Right kidney (tissue), 1 donor: ENCODE data around the gene HSD11B2.

Experiments used
- DNase-seq: peaks from one replicate; pipeline ENCODE4 v3.0.0-alpha.2; 2016

The HSD11B2 gene

DNA sequence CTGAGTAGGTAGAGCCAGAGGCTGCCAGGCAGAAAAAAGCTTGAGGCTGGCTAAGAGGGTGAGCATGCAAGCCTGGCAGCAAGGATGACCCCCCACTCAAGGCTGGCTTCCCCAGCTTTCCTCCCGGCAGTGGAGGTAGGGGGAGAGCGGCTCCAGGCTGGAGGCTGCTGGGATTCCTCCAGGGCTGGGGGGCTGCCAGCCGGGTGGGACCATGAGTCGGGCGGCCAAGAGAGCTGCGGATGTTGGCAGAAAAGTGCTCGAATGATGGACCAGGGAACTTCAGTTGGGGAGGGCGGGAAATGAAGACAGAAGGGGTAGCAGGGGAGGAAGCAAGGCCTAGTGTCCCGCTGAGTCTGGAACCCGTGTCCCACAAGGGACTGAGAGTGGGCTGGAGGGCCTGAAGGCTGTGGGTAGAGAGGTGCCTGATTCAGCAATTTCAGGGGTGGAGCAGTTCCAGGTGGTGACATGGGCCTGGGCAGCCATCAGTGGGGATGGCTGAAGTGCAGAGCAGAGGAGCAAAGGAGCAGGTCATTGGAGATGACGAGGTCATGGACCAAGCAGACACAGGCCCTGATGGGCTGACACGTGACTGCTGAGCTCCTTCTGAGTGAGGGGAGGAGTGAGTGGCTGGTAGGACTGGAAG lies 20.3 kb downstream of the HSD11B2 start:
- no peak for DNase-seq

DNA sequence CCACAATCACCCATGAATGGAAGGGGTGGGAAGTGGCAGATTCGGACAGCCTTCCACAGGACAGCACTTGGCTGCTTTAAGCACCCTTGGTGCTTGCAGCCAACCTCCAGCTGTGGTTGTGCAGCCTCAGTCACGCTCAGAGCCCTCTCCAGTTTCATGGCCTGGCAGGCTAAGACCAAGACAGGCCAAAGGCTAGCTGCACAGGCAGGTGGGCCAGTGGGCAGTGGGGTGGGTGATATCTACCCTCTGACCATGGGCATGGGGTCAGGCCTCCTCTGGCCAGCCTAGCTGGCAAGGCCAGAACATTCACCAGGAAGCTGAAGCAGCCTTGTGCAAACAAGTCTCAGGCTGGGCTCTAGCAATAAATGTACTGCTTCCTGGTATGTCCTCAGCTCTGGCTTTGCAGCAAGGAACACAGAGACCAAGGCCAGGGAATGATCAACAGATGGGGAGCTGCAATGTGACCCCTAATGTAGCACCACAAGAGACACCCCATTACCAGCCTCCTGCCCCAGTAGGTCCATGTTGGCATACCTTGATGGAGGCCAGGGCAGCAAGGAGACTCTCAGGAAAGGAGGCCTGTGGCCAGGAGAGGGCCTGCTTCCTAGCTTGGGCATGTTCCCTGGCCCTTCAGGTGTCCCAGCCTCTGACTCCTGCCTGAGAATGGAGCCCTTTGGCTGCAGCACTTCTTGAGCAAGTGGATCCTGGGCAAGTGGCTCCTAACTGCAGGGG lies 20.9 kb downstream of the HSD11B2 start:
- no peak for DNase-seq

GRCh38 chr16:67454104-67454503 lies 23.2 kb downstream of the HSD11B2 start:
- no peak for DNase-seq

- DNase-seq = no peak
Observed at GRCh38 chr16:67454852-67455251, 23.9 kb downstream of the HSD11B2 start.

- DNase-seq = no peak
Observed at GRCh38 chr16:67456391-67457081, 25.6 kb downstream of the HSD11B2 start.

DNA sequence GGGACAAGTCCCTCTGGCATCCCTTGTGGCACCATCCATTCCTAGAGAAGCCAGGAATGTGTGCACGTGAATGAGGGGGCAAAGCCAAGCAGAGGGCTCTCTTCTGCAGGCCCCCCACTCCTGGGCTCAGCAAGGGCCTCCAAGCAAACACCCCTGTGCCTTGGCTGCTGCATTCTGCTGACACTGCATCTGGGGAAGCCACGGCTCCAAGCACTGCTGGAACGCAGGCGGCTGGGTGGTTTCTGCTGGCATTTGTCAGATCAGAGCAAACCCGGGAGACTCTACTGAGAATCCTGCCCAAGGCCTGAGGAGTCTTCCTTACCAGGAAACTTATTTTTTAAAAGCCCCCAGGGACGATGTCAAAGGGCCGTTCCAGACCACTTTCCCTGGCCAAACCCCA lies 26.7 kb downstream of the HSD11B2 start:
- no peak for DNase-seq

DNA sequence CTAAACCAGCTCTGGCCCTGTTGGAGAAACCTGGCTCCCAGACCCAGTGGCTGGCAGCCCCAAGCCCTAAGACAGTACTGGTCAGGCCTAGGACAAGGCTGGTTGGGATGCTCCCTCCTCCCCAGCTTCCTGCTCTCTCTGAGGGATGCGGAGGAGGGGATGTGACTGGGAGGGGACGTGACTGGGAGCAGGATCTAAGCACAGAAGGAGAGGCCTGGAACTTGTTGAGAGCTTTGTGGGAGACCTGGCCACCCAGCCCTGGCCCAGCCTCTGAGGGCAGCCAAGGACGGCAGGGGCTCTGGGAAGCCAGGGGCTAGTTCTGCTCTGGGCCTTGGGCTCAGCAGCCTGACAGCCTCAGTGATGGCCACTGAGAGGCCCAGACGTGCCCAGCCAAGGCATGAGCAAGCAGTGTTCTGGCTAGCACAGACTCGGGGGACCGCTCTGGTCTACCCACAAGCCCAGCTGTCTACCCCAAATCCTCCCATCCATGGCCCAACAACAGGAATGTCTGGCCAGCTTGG lies 27.3 kb downstream of the HSD11B2 start:
- no peak for DNase-seq

GRCh38 chr16:67459066-67459860 lies 28.3 kb downstream of the HSD11B2 start:
- DNase-seq = no peak

DNA sequence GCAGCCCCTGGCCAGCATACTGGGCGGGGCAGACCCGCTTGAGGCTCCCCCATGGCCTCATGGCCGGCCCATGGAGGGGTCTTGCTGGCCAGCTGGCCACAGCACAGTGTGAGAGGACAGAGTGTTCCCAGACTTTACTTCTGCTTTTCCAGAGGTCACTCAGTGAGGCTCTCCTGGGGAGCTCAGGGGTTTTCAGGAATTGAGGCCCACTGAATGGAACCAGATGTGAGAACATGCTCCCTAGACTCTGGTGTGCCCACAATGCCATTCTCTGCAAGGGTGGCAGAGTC lies 28.9 kb downstream of the HSD11B2 start:
- no peak for DNase-seq

DNA sequence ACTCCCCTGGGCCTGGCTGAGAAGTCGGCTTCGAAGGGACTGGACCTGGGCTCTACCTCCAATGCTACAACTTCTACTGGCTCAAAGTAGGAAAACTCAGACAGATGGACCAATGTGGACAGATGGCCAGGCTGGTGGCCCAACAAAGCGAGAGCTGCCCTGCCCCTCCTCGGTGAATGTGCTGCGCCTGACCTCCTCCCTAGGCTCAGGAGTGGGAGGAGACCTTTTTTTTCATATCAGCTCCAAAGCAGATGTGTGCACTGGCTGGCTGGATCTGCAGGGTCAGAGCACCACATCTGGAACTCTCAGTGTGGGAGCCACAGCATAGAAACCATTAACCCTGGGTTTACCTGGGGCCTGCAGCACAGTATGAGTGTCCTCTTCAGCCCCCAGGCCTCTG lies 29.2 kb downstream of the HSD11B2 start:
- DNase-seq = no peak

DNA sequence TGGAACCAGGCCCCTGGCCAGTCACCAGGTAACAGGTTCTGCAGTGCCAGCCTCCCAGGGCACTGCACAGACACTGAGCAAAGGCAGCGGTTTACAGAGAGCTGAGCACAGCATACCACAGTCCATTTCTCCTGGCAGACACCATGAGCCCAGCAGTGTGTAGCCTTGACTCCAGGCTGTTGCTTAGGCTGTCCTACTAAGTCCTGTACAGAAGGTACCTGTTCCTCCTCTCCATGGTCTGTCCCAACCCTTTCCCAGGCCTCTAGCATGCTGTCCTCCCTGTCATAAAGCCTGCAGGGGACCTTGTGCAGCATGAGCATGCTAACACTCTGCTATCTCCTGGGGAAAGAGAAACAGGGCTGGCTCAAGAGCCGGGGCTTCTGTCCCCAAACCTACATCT lies 30.0 kb downstream of the HSD11B2 start:
- DNase-seq = no peak

DNA sequence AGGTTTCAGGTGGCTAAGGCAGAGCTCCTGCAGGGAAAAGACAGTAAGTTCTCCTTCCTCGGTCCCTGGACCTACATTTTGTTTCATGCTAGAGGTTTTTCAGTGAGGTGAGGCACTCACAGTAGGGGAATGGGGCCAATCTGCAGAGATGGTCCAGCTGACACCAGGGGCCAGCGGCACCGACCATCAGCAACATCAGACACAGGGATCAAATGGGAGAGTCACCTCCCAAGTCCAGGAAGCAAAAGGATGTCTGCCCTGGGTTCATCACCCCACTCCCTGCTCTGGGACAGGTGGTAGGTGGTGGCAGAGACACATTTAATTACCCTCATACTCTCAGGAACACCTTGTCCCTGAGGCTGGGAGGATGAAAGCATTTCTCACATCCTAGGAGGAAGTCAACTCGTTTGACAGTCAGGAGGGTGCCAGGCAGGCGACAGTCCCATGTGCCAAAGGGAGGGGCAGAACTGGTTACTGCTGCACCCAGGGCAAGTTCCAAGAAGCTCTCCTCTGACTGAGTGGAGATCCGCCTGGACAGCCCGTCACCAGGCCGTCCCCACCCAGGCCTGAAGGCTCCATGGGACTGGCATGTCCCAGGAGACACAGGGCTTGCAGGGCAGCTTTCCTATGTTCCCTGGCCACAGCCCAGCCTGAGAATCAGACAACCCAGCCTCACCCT lies 30.8 kb downstream of the HSD11B2 start:
- no peak for DNase-seq

DNA sequence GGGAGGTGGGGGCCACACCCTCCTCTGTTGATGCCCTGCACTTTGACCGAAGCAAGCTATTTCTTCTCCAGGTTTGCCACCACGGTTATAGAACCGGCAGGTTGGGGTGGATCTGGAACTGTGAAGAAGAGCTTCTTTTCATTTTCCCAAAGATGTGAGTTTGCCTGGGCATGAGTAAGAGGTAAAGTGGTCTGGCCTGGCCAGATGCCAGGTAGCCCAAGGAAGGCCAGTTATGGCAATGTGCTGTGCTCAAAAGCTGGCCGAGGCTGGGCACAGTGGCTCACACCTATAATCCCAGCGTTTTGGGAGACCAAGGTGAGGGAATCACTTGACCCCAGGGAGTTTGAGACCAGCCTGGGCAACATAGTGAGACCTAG lies 31.3 kb downstream of the HSD11B2 start:
- no peak for DNase-seq

- DNase-seq = no peak
Observed at GRCh38 chr16:67463059-67463458, 32.1 kb downstream of the HSD11B2 start.

DNA sequence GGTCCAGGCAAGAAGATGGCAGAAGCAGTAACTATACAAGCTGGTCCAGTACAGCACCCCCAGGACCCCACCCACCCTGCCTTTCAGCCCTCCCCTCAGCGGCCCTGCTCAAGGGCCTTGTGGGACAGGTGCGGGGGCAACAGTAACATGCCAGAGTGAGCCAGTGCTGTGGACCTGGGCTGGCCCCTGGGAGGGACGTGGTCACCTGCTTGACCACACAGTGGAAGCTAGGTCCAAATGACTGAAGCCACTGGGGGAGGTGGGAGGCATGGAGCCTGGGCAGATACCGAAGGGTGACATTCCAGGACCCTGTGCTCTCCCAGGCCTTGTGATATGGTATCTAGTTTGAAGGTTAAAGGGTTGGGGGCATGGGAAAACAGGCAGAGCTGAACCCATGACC lies 32.8 kb downstream of the HSD11B2 start:
- no peak for DNase-seq

DNA sequence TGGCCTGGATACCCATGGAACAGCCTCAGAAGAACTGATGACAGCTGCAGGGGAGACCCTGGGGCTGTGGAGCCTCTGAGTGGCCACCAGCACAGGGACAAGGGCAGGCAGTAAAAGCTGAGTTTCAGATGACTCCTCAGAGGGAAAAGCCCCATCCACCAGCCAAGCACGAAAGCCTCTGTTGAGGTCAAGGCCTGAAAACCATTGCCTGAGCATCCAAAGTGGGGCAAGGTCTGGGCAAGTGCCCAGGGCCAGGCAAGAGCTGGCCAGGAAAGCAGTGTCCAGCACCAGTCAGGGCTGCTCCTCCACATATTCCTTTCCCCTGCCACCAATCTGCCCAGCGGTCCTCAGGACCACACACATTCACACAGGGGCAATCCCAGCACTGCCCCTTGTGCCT lies 33.6 kb downstream of the HSD11B2 start:
- DNase-seq = no peak

DNA sequence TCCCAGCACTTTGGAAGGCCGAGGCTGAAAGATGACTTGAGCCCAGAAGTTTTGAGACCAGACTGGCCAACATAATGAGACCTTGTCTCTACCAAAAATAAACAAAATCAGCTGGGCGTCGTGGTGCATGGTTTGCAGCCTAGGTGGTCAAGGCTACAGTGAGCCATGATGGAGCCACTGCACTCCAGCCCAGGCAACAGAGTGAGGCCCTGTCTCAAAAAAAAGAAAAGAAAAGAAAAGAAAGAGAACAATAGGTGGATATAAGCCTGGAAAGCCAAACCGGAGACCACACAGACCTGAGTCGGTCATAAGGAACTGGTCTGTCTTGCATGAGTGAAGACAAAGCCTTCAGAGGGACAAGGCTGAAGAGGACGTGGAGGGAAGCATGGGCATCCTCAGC lies 35.7 kb downstream of the HSD11B2 start:
- no peak for DNase-seq

DNA sequence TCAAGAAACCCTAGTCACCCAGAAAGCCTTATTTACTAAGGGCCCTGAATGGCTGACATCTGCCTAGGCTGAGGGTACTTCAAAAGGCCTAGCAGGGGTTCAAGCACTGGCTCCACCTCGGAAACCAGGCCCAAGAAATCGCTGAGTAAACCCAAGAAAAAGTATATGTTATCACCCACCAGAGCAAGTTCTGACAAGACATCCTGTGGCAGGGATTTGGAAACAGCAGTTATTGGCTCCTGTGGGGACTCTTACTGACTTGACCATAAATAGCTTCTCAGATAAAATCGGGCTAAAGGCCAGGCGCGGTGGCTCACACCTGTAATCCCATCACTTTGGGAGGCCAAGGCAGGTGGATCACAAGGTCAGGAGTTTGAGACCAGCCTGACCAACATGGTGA lies 37.8 kb downstream of the HSD11B2 start:
- DNase-seq = no peak

DNA sequence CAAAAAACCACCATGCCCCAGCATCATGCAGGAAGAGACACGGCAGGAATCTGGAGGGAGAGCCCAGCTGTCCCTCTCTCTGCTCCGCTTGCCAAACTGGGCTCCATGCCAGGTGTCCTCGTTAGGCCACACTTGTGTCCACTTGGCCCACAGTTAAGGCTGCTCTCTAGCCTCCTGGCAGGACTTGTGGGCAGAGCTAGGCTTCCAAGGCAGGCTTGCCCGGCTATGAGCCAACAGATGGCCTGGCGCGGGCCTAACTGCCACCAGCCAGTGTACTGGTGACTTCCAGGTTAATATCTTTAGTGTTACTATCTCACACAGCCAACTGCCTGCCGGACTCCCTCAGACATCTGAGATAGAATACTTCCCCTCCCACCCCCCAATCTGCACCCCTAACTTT lies 39.4 kb downstream of the HSD11B2 start:
- DNase-seq = no peak

DNA sequence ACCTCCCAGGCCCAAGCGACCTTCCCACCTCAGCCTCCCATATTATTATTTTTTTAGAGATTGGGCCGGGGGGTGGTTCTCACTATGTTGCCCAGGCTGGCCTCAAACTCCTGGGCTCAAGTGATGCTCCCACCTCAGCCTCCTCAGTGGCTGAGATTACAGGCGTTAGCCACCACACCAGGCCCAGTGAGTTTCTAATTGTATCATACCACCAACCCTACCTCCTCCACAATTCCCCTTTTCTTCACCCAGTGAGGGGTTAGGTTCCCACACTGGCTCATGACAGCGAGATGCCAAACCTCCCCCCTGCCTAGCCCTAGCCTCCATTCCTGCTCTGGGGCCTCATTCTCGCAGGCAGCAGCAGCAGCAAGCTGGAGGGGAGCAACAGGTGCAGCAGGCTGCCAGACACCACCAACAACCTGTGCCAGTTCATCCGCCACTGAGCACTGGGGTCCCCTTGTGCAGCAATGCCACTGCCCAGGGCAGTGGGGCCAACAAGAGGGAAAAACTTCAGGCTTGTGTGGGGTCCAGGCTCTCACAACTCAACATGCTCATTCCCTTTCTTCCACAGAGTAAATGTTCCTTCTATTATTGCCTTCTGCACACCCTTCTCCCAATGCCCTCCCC lies 41.0 kb downstream of the HSD11B2 start:
- no peak for DNase-seq

DNA sequence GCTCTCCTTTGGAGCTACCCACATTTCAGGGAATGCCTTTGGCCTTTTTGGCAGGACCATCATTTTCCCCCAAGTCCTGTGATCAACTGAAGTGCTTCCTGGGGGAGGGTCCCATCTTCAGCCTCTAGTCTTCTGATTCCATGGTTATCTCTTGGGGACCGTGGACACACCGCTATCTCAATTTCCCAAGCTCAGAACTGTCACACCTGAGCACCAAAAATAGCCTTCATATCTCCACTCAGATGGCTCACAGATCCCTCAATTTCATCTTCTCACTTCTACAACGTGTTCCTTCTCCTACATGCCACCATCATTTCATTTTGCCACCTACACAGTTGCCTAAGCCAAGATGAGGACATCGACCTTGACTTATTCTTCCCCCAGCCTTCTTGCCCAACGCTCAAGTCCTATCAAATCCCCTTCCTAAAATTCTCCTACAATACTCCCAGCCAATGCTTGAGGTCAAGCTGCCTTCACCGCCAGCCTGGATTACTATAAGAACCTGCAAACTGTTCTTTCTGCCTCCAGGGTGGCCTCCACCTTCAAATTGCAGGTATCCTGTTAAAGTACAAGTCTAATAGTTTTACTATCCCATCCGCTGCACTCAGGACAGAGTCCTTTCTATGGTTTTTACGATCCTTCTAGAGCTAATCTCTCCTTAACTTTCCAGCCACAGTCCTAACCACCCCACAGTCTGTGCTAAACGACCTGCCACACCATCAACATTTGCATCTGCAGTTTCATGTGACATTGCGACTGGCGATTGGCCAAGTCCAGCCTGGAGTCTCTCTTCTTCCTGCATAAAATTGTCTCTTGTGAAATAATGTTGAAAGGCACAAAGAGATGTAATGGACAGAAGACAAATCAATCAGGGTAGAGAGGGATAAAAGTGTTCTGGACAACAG lies 43.9 kb downstream of the HSD11B2 start:
- no peak for DNase-seq
